Activated T-cell treated with anti-CD3 and anti-CD28 coated beads, Interleukin-2, amount 50 U/mL, for 4 hours (primary cell): ENCODE measurements around the gene BABAM2. TPM values are rescaled to one million over a fixed set of nuclear protein-coding genes. Genes with fewer than 3 reads are reported as not detected.
"Not testable (repeated sequence)": the region's sequence is repeated elsewhere in the genome, so short reads cannot be mapped to it uniquely, and the experiment has no call there.

Experiments
- ATAC-seq, 2 donors: fragments of 200-7000 bp; cut with Tn5 transposase; one replicate each; pipeline ENCODE4 v1.10.0; 2021
- DNase-seq: peaks from one replicate; pipeline ENCODE4 v3.0.0-alpha.2; 2020
- H3K27me3 Mint-ChIP-seq: one replicate; pipeline ENCODE4 v1.8.0; 2021; ENCODE audit warnings: low read depth, mixed read lengths
- H3K36me3 Mint-ChIP-seq: one replicate; pipeline ENCODE4 v1.8.0; 2022; ENCODE audit warnings: mixed read lengths; ENCODE audit not compliant: insufficient read depth
- H3K4me1 Mint-ChIP-seq: one replicate; pipeline ENCODE4 v1.8.0; 2021; ENCODE audit warnings: low read depth, mixed read lengths
- H3K4me3 Mint-ChIP-seq: one replicate; pipeline ENCODE4 v1.8.0; 2021; ENCODE audit warnings: mild to moderate bottlenecking, moderate library complexity, mixed read lengths
- H3K9me3 Mint-ChIP-seq: one replicate; pipeline ENCODE4 v1.8.0; 2021; ENCODE audit warnings: mixed read lengths
- total RNA-seq, 3 donors: library from RNA; stranded (reverse); gene quantifications; one replicate each; pipeline ENCODE4 v1.2.1, GENCODE V29; 2021

The BABAM2 gene
- total RNA-seq, 3 donors from 2014 or later: 34.3 to 45.9 (median 35.6) TPM

DNA sequence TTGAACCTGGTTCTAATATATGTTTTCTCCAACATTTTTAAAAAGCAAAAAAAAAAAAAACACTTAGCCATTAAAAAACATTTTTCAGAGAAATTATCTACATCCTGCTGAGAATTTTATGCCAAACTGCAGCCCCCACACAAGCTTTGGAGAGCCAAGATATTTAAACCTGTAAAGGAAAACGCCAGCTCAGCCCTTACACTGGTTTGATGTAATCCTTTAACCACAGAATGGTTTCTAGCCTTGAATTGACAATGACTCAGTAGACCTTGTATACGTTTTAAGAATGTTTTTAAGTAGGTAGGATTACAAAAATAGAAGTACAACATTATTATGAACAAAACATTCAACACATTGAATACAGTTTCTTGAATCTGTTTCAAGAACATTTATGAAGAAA is 113.6 kb downstream of the BABAM2 start:
- Mint-ChIP-seq H3K4me1 (peaks cover 22% of the 10 kb centered on the region), H3K27me3 (no peaks in the 10 kb centered on the region), H3K4me3 (no peak overlapping the region), H3K36me3 (peaks cover 9% of the 10 kb centered on the region), H3K9me3 (no peaks in the 10 kb centered on the region)
- DNase-seq: peak; percentile 9
- ATAC-seq: peak; percentile 81 to 98

DNA sequence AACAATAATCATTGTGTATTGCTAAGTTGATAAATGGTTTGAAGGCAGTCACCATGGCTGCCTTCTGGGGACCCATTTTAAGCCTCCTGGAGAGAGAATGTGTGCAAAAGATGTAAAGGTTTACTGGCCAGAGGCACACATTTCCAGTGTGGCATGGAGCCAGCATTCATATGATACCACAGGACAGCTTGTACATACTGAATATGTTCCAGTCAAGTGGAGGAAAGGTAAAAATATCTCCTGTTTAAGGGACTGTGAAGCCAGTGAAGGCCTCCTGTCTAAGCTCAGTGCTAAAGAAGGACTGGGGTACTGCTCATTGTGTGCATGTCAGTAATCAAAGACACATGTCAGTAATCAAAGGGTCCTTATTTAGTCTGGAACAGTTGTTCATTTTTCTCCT is 119.2 kb downstream of the BABAM2 start:
- Mint-ChIP-seq H3K36me3 (peaks cover 6% of the 10 kb centered on the region), H3K4me1 (no peaks in the 10 kb centered on the region), H3K4me3 (no peak overlapping the region), H3K27me3 (no peaks in the 10 kb centered on the region), H3K9me3 (no peaks in the 10 kb centered on the region)
- no peak for ATAC-seq
- DNase-seq: no peak

DNA sequence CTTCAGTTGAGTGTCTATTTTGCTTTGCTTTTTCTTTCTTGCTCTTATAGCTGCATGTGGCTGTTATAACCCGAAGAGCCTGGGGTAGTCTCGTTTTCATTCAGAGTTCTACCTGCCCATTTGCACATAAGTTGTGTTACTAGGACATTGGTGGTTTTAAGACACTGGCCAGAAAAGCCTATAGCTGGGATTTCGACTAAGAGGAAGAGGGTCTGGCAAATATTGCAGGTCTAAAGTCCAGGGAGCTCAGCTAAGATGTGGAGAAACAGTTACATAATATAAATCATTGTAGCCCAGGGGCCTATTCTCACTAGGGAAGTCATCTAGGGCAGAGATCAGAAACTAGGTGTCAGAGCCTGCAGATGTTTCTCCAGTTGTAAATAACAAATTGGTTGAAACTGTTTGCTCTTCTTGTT is 120.8 kb downstream of the BABAM2 start:
- Mint-ChIP-seq H3K4me1 (no peaks in the 10 kb centered on the region), H3K9me3 (no peaks in the 10 kb centered on the region), H3K36me3 (peaks cover 10% of the 10 kb centered on the region), H3K4me3 (no peak overlapping the region), H3K27me3 (no peaks in the 10 kb centered on the region)
- ATAC-seq (no peak), DNase-seq (no peak)

DNA sequence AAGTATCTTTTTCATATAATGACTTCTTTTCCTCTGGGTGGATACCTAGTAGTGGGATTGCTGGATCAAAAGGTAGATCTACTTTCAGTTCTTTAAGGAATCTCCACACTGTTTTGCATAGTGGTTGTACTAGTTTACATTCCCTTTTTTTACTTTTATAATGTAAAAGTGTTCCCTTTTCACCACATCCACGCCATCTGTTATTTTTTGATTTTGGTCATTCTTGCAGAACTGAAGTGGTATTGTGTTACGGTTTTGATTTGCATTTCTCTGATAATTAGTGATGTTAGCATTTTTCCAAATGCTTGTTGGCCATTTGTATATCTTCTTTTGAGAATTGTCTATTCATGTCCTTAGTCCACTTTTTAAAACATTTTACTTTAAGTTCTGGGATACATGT is 127.9 kb downstream of the BABAM2 start:
- not testable (repeated sequence) for H3K4me3 Mint-ChIP-seq, ATAC-seq, H3K27me3 Mint-ChIP-seq, H3K9me3 Mint-ChIP-seq, H3K4me1 Mint-ChIP-seq, DNase-seq
- H3K36me3 Mint-ChIP-seq: peaks cover 23% of the 10 kb centered on the region

DNA sequence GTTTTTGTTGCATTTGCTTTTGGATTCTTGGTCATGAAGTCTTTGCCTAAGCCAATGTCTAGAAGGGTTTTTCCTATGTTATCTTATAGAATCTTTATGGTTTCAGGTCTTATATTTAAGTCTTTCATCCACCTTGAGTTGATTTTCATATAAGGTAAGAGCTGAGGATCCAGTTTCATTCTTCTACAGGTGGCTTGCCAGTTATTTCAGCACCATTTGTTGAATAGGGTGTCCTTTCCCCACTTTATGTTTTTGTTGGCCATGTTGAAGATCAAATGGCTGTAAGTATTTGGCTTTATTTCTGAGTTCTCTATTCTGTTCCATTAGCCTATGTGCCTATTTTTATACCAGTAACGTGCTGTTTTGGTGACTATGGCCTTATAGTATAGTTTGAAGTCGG is 129.0 kb downstream of the BABAM2 start:
- not testable (repeated sequence) for ATAC-seq, H3K9me3 Mint-ChIP-seq, H3K27me3 Mint-ChIP-seq, DNase-seq, H3K4me3 Mint-ChIP-seq, H3K4me1 Mint-ChIP-seq
- peaks cover 23% of the 10 kb centered on the region for H3K36me3 Mint-ChIP-seq

DNA sequence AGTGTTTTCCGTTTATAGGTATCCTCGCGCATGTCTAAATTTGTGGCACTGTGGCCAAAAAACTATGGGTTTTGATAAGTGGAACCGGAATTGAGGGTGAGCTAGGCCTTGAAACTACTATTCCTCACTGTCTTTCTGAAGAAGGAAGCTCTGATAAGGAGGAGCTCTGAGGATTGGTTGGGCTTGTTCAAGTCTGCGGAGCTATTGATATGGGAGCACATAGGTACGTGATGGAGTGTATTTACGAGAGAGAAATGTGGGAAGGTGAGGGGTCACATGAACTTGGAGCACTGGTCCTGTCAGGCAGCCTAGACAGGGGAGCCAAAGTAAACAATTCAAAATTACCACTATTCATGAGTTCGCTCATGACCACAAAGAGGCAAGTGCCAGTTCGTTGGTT is 131.4 kb downstream of the BABAM2 start:
- no peak for ATAC-seq
- no peaks in the 10 kb centered on the region for H3K27me3 Mint-ChIP-seq
- no peaks in the 10 kb centered on the region for H3K4me1 Mint-ChIP-seq
- peaks cover 35% of the 10 kb centered on the region for H3K36me3 Mint-ChIP-seq
- no peak for DNase-seq
- H3K4me3 Mint-ChIP-seq: no peak overlapping the region
- peaks cover 4% of the 10 kb centered on the region for H3K9me3 Mint-ChIP-seq

DNA sequence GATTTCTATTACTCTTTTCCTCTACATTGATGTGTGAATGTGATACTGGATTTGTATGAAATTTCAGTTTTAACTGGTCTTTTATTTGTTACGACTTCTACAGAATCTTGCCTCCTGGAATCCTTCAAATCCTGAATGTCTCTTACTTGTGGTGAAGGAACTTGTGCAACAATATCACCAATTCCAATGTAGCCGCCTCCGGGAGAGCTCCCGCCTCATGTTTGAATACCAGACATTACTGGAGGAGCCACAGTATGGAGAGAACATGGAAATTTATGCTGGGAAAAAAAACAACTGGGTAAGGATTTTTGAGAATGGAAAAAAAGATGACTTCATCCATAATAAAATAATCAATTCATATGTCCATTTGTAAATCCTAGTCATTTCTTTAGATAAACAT is 134.6 kb downstream of the BABAM2 start:
- no peak overlapping the region for H3K4me3 Mint-ChIP-seq
- no peak for DNase-seq
- peaks cover 4% of the 10 kb centered on the region for H3K9me3 Mint-ChIP-seq
- peaks cover 36% of the 10 kb centered on the region for H3K36me3 Mint-ChIP-seq
- no peaks in the 10 kb centered on the region for H3K4me1 Mint-ChIP-seq
- no peaks in the 10 kb centered on the region for H3K27me3 Mint-ChIP-seq
- no peak for ATAC-seq

DNA sequence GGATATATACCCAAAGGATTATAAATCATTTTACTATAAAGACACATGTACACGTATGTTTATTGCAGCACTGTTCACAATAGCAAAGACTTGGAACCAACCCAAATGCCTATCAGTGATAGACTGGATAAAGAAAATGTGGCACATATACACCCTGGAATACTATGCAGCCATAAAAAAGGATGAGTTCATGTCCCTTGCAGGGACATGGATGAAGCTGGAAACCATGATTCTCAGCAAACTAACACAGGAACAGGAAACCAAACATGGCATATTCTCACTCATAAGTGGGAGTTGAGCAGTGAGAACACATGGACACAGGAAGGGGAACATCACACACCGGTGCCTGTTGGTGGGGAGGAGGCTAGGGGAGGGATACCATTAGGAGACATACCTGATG is 135.7 kb downstream of the BABAM2 start:
- not testable (repeated sequence) for H3K27me3 Mint-ChIP-seq, H3K4me1 Mint-ChIP-seq, DNase-seq, H3K4me3 Mint-ChIP-seq, H3K9me3 Mint-ChIP-seq, ATAC-seq
- peaks cover 36% of the 10 kb centered on the region for H3K36me3 Mint-ChIP-seq

DNA sequence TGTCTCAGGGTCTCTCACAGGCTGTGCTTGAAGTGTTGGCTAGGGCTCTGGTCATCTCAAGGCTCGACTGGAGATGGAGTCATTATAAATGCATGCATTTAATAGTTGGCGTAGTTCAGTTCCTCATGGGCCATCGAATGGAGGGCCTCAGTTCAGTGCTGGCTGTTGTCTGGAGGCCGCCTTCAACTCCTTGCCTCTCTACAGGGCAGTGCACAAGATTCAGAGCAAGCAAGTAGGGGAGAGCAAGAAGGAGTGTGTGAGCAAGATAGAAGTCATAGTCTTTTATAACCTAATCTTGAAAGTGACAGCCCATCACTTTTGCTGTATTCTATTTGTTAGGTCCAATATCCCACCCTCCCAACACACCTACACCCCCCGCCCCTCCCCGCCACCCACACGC is 137.5 kb downstream of the BABAM2 start:
- ATAC-seq: no peak
- DNase-seq: no peak
- Mint-ChIP-seq H3K27me3 (no peaks in the 10 kb centered on the region), H3K4me3 (no peak overlapping the region), H3K9me3 (peaks cover 4% of the 10 kb centered on the region), H3K4me1 (peaks cover 8% of the 10 kb centered on the region), H3K36me3 (peaks cover 37% of the 10 kb centered on the region)

DNA sequence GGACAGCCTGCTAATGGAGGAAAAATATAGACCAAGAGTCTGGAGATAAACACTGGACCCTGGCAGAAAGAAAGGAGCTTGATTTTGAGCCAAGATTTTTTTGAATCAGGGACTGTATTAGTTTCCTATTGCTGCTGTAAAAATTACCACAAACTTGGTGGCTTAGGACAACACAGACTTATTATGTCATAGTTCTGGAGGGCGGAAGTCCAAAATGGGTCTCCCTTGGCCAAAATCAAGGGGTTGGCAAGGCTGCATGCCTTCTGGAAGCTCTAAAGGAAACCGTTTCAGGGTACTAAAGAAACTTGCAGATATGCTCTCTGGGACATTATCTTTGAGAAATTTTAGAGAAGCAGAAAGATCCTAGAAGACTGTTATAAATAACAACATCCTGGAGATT is 140.1 kb downstream of the BABAM2 start:
- peaks cover 4% of the 10 kb centered on the region for H3K9me3 Mint-ChIP-seq
- DNase-seq (no peak), ATAC-seq (no peak)
- peaks cover 17% of the 10 kb centered on the region for H3K4me1 Mint-ChIP-seq
- no peak overlapping the region for H3K4me3 Mint-ChIP-seq
- peaks cover 31% of the 10 kb centered on the region for H3K36me3 Mint-ChIP-seq
- no peaks in the 10 kb centered on the region for H3K27me3 Mint-ChIP-seq

DNA sequence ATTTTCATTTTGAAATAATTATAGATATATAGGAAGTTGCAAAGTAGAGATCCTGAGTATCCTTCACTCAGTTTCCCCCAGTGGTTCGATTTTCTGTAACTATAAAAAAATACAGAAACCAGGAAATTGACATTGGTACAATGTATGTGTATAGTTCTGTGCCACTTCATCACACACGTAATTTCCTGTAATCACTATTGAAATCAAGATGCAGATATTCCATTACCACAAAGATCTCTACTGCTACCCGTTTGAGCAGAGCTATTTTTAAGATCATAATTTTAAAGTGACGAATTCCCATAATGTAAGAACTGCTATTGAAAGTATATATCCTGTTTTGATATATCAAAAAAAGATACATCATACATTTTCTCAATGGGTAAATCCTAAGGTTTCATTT is 142.3 kb downstream of the BABAM2 start:
- ATAC-seq (peak; percentile 48 to 63), DNase-seq (no peak)
- Mint-ChIP-seq H3K36me3 (peaks cover 16% of the 10 kb centered on the region), H3K27me3 (no peaks in the 10 kb centered on the region), H3K4me3 (no peak overlapping the region), H3K9me3 (no peaks in the 10 kb centered on the region), H3K4me1 (peaks cover 17% of the 10 kb centered on the region)

DNA sequence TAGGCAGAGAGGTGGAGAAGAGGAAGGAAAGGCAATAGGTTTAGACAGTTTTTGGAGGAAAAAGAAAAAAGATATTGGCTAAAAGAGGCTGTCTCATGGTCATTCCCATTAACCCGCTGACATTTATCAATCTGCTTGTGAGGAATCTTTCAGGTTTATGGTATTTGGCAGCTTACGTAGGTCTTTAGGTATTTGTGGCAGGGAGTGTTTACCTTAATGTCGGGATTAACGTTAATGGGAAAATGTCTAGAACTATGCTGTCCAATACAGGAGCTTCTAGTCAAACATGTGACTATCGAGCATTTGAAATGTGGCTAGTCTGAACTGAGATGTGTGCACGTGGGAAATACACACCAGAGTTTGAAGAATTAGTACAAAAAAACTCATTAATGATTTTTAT is 144.2 kb downstream of the BABAM2 start:
- no peaks in the 10 kb centered on the region for H3K27me3 Mint-ChIP-seq
- H3K4me3 Mint-ChIP-seq: no peak overlapping the region
- peaks cover 19% of the 10 kb centered on the region for H3K4me1 Mint-ChIP-seq
- ATAC-seq: no peak
- DNase-seq: no peak
- peaks cover 16% of the 10 kb centered on the region for H3K36me3 Mint-ChIP-seq
- H3K9me3 Mint-ChIP-seq: no peaks in the 10 kb centered on the region

DNA sequence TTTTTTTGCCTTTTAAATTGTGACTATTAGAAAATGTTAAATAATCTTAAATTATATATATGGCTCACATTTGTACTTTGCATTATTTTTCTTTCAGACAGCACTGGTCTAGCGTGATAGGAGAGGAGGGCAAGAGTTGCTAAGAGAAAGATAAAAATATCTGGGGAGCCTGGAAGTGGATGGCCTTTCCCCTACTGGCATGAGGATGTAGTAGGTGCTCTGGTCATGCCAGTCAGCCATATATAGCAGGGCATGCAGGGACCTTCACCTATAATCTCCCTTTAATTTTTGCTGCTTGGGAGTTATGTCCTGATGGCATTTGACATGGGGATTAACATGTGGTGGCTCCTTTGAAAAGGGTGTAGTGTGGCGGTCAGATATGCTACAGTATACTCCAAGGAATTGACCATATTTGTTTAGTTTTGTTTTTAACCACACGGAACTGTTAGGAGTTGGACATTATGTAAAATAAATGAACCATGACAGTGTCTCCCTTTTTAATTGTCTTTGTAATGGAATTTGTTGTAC is 144.7 kb downstream of the BABAM2 start:
- ATAC-seq (no peak), DNase-seq (no peak)
- no peak overlapping the region for H3K4me3 Mint-ChIP-seq
- H3K4me1 Mint-ChIP-seq: peaks cover 20% of the 10 kb centered on the region
- H3K27me3 Mint-ChIP-seq: no peaks in the 10 kb centered on the region
- H3K9me3 Mint-ChIP-seq: no peaks in the 10 kb centered on the region
- H3K36me3 Mint-ChIP-seq: peaks cover 11% of the 10 kb centered on the region

DNA sequence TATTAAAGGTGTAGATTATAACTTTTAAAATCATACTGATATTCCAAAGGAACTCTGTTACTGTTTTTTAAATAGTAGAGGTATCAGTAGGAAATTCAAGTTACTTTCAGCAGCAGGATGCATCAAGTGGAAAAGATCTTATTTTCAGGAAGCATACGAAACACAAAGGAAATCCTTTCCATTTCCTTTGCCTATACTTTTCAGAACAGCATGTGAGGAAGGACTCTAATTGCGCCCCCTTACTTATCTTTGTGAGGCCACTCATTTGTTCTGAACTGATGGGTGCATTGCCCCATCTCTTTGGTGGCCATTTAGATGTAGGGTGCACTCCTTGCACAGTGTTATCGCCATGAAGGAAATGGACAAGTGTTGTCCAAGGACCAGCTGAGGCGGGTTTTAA is 145.3 kb downstream of the BABAM2 start:
- H3K4me1 Mint-ChIP-seq: peaks cover 20% of the 10 kb centered on the region
- H3K4me3 Mint-ChIP-seq: no peak overlapping the region
- H3K9me3 Mint-ChIP-seq: no peaks in the 10 kb centered on the region
- no peaks in the 10 kb centered on the region for H3K27me3 Mint-ChIP-seq
- ATAC-seq (no peak), DNase-seq (no peak)
- H3K36me3 Mint-ChIP-seq: peaks cover 10% of the 10 kb centered on the region

DNA sequence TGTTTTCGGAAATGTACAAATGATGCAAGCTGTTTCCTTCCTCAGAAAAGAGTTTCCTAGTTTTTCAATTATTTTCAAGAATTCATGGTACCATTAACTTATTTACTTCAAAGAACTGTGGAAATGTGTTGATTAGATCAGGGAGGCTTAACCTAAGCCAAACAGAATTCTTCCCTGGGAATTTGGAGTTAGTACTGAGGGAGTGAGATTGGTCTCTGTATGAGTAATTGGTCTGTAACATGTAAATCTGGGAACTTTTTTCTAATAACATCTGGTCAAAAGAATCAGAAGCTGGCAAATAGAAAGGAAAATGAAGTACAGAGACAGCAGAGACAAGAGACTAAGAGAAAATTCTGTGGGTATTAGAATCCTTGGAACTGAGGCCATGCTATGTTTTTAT is 145.8 kb downstream of the BABAM2 start:
- H3K9me3 Mint-ChIP-seq: no peaks in the 10 kb centered on the region
- H3K36me3 Mint-ChIP-seq: peaks cover 12% of the 10 kb centered on the region
- peaks cover 20% of the 10 kb centered on the region for H3K4me1 Mint-ChIP-seq
- H3K27me3 Mint-ChIP-seq: no peaks in the 10 kb centered on the region
- ATAC-seq (no peak), DNase-seq (no peak)
- no peak overlapping the region for H3K4me3 Mint-ChIP-seq

DNA sequence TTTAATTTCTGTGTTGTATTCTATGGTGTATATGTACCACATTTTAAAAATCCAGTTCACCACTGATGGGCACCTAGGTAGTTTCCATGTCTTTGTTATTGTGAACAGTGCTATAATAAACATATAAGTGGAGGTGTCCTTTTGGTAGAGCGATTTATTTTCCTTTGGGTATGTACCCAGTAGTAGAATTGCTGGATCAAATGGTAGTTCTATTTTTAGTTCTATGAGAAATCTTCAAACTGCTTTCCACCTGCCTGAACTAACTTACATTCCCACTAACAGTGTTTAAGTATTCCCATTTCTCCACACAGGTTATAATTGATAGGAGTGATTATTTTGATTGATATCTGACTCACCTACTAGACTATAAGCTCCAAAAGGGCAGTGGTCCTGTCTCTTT is 148.2 kb downstream of the BABAM2 start:
- ATAC-seq: no peak
- no peak for DNase-seq
- peaks cover 7% of the 10 kb centered on the region for H3K4me1 Mint-ChIP-seq
- H3K4me3 Mint-ChIP-seq: no peak overlapping the region
- no peaks in the 10 kb centered on the region for H3K9me3 Mint-ChIP-seq
- H3K27me3 Mint-ChIP-seq: no peaks in the 10 kb centered on the region
- peaks cover 16% of the 10 kb centered on the region for H3K36me3 Mint-ChIP-seq
